Esophagus muscularis mucosa (tissue), 4 donors: ENCODE measurements around the gene SPIRE2.

ENCODE experiments used
- CTCF ChIP-seq, 3 experiments: fragments of 200-600 bp in 2 of 3; fragments of 450-650 bp in 1 of 3; sonication (generic) in 2 of 3; IDR thresholded peaks; one replicate each; pipeline ENCODE4 v1.5.1; 2017 to 2019; ENCODE audit warnings: antibody characterized with exemption in 3 of 3, mild to moderate bottlenecking in 2 of 3, moderate library complexity in 1 of 3
- EP300 ChIP-seq: sonication (generic); formaldehyde crosslinking; IDR thresholded peaks from one replicate; pipeline ENCODE4 v1.6.1; 2017; ENCODE audit warnings: antibody characterized with exemption
- POLR2A ChIP-seq: fragments of 450-650 bp; IDR thresholded peaks from one replicate; pipeline ENCODE4 v1.6.1; 2017; ENCODE audit warnings: antibody characterized with exemption, moderate library complexity, mild to moderate bottlenecking, low read depth
- POLR2AphosphoS5 ChIP-seq, 2 donors: sonication (generic); formaldehyde crosslinking; IDR thresholded peaks; one replicate each; pipeline ENCODE4 v1.6.1; 2017; ENCODE audit warnings: antibody characterized with exemption in 2 of 2

GRCh38 chr16:89808475-89808874 lies 19.8 kb upstream of the SPIRE2 start:
- TF ChIP-seq CTCF (IDR thresholded peaks at IDR 0.05) = no peak
- no peak for TF ChIP-seq POLR2AphosphoS5 (IDR thresholded peaks at IDR 0.05)
- TF ChIP-seq POLR2A = no peak
- no peak for TF ChIP-seq EP300
